Fibroblast of skin of left quadriceps (primary cell): ENCODE results near the gene XXYLT1.
"Not testable (repeated sequence)": the region's sequence is repeated elsewhere in the genome, so short reads cannot be mapped to it uniquely, and the experiment has no call there.

Source experiments
- DNase-seq, 2 experiments: peaks; one replicate each; pipeline ENCODE4 v3.0.0-alpha.2; 2013; ENCODE audit warnings: low read depth in 2 of 2

XXYLT1 gene

GRCh38 chr3:195064300-195064931, 206.5 kb downstream of the XXYLT1 start:
- no peak for DNase-seq

GRCh38 chr3:195063581-195064193, 207.3 kb downstream of the XXYLT1 start:
- DNase-seq: no peak

GRCh38 chr3:195062866-195063540, 208.0 kb downstream of the XXYLT1 start:
- no peak for DNase-seq

GRCh38 chr3:195061756-195062655, 209.0 kb downstream of the XXYLT1 start:
- no peak for DNase-seq

GRCh38 chr3:195060531-195061291, 210.2 kb downstream of the XXYLT1 start:
- no peak for DNase-seq

GRCh38 chr3:195060217-195060481, 210.8 kb downstream of the XXYLT1 start:
- DNase-seq: no peak

- no peak for DNase-seq
Measured at GRCh38 chr3:195059471-195060216, 211.3 kb downstream of the XXYLT1 start.

GRCh38 chr3:195059006-195059350, 212.0 kb downstream of the XXYLT1 start:
- no peak for DNase-seq

- DNase-seq: no peak
Measured at GRCh38 chr3:195058336-195059005, 212.5 kb downstream of the XXYLT1 start.

- no peak for DNase-seq
Measured at GRCh38 chr3:195057716-195058115, 213.2 kb downstream of the XXYLT1 start.

GRCh38 chr3:195056506-195056905, 214.5 kb downstream of the XXYLT1 start:
- DNase-seq: no peak

GRCh38 chr3:195054311-195054710, 216.6 kb downstream of the XXYLT1 start:
- DNase-seq: no peak

- DNase-seq: no peak
Measured at GRCh38 chr3:195052939-195053338, 218.0 kb downstream of the XXYLT1 start.

- not testable (repeated sequence) for DNase-seq
Measured at GRCh38 chr3:195050296-195050695, 220.7 kb downstream of the XXYLT1 start.

GRCh38 chr3:195048059-195048905, 222.7 kb downstream of the XXYLT1 start:
- DNase-seq: no peak

GRCh38 chr3:195047536-195047935, 223.4 kb downstream of the XXYLT1 start:
- DNase-seq: no peak

- no peak for DNase-seq
Measured at GRCh38 chr3:195046441-195046840, 224.5 kb downstream of the XXYLT1 start.

- no peak for DNase-seq
Measured at GRCh38 chr3:195045481-195046210, 225.3 kb downstream of the XXYLT1 start.

GRCh38 chr3:195044411-195044810, 226.5 kb downstream of the XXYLT1 start:
- DNase-seq: no peak
